ENCODE measurements around the gene PAX3.
A peak's percentile ranks its signal among the peaks of the same experiment; 100 is the strongest.

PAX3 gene

GRCh38 chr2:222287862-222288479 is 10.8 kb downstream of the PAX3 start:
- no peak overlapping the region for H3K27ac Mint-ChIP-seq
- H3K36me3 Mint-ChIP-seq (ENCODE audit: low read depth): no peaks in the 10 kb centered on the region
- TF ChIP-seq CTCF (IDR thresholded peaks at IDR 0.05; ENCODE audit: unreplicated experiment in 3 of 3): no peak
- H3K4me3 Mint-ChIP-seq: no peak overlapping the region
- no peaks in the 10 kb centered on the region for H3K9me3 Mint-ChIP-seq
- H3K27me3 Mint-ChIP-seq (ENCODE audit: low read depth): peaks cover 100% of the 10 kb centered on the region
- peaks cover 19% of the 10 kb centered on the region for H3K4me1 Mint-ChIP-seq

- peaks cover 12% of the 10 kb centered on the region for H3K4me1 Mint-ChIP-seq
- no peak for TF ChIP-seq CTCF (IDR thresholded peaks at IDR 0.05; ENCODE audit: unreplicated experiment in 3 of 3)
- H3K36me3 Mint-ChIP-seq (ENCODE audit: low read depth): no peaks in the 10 kb centered on the region
- H3K27me3 Mint-ChIP-seq (ENCODE audit: low read depth): peaks cover 98% of the 10 kb centered on the region
- H3K27ac Mint-ChIP-seq: no peak overlapping the region
- H3K4me3 Mint-ChIP-seq: no peak overlapping the region
- no peaks in the 10 kb centered on the region for H3K9me3 Mint-ChIP-seq
Observed at GRCh38 chr2:222284466-222284865, 14.3 kb downstream of the PAX3 start.

GRCh38 chr2:222283634-222284033 is 15.2 kb downstream of the PAX3 start:
- H3K9me3 Mint-ChIP-seq: no peaks in the 10 kb centered on the region
- no peak overlapping the region for H3K27ac Mint-ChIP-seq
- H3K4me1 Mint-ChIP-seq: peaks cover 12% of the 10 kb centered on the region
- H3K36me3 Mint-ChIP-seq (ENCODE audit: low read depth): peaks cover 5% of the 10 kb centered on the region
- peak overlapping the region in 1 of 3 experiments; percentile 25 for H3K4me3 Mint-ChIP-seq
- TF ChIP-seq CTCF (IDR thresholded peaks at IDR 0.05; ENCODE audit: unreplicated experiment in 3 of 3): no peak
- peaks cover 98% of the 10 kb centered on the region for H3K27me3 Mint-ChIP-seq (ENCODE audit: low read depth)

- no peak for TF ChIP-seq CTCF (IDR thresholded peaks at IDR 0.05; ENCODE audit: unreplicated experiment in 3 of 3)
- peaks cover 95% of the 10 kb centered on the region for H3K27me3 Mint-ChIP-seq (ENCODE audit: low read depth)
- H3K27ac Mint-ChIP-seq: no peak overlapping the region
- peaks cover 5% of the 10 kb centered on the region for H3K36me3 Mint-ChIP-seq (ENCODE audit: low read depth)
- H3K9me3 Mint-ChIP-seq: no peaks in the 10 kb centered on the region
- no peak overlapping the region for H3K4me3 Mint-ChIP-seq
- H3K4me1 Mint-ChIP-seq: peaks cover 12% of the 10 kb centered on the region
Observed at GRCh38 chr2:222281506-222281905, 17.3 kb downstream of the PAX3 start.

- no peaks in the 10 kb centered on the region for H3K9me3 Mint-ChIP-seq
- H3K4me1 Mint-ChIP-seq: peaks cover 12% of the 10 kb centered on the region
- H3K4me3 Mint-ChIP-seq: no peak overlapping the region
- TF ChIP-seq CTCF (IDR thresholded peaks at IDR 0.05; ENCODE audit: unreplicated experiment in 3 of 3): no peak
- peaks cover 95% of the 10 kb centered on the region for H3K27me3 Mint-ChIP-seq (ENCODE audit: low read depth)
- H3K36me3 Mint-ChIP-seq (ENCODE audit: low read depth): peaks cover 5% of the 10 kb centered on the region
- no peak overlapping the region for H3K27ac Mint-ChIP-seq
Observed at GRCh38 chr2:222280795-222281194, 18.0 kb downstream of the PAX3 start.

GRCh38 chr2:222272446-222273015 is 26.3 kb downstream of the PAX3 start:
- TF ChIP-seq CTCF (IDR thresholded peaks at IDR 0.05; ENCODE audit: unreplicated experiment in 3 of 3): no peak
- Mint-ChIP-seq H3K36me3 (ENCODE audit: low read depth) (no peaks in the 10 kb centered on the region), H3K27ac (no peak overlapping the region), H3K4me3 (no peak overlapping the region), H3K4me1 (peaks cover 19% of the 10 kb centered on the region), H3K27me3 (ENCODE audit: low read depth) (peaks cover 78% of the 10 kb centered on the region), H3K9me3 (no peaks in the 10 kb centered on the region)

Measured in nephron (organoid).